GM12892 (cell line): ENCODE measurements around the gene CPNE2.

Experiments
- DNase-seq: peaks from one replicate; pipeline ENCODE4 v3.0.0; 2011; ENCODE audit not compliant: insufficient read length
- FAIRE-seq: peaks from 2 replicates; lab custom pipeline; 2011; peaks lifted over from hg19 to GRCh38; lab: Jason Lieb, UNC
- POLR2A ChIP-seq: IDR thresholded peaks from 2 replicates; pipeline ENCODE4 v1.6.1; 2011; ENCODE audit warnings: low read depth, low read length, control low read depth
- POLR2AphosphoS5 ChIP-seq: IDR thresholded peaks from 2 replicates; pipeline ENCODE4 v1.6.1; 2011; ENCODE audit warnings: low read depth, low read length, control low read depth
- TAF1 ChIP-seq: IDR thresholded peaks from 2 replicates; pipeline ENCODE4 v1.6.1; 2011; ENCODE audit warnings: low read depth, mild to moderate bottlenecking, control low read depth, low read length, borderline replicate concordance

Gene CPNE2

GRCh38 chr16:57118461-57119084, 26.2 kb downstream of the CPNE2 start:
- DNase-seq (no peak), FAIRE-seq (no peak)
- no peak for TF ChIP-seq POLR2AphosphoS5
- no peak for TF ChIP-seq POLR2A
- TF ChIP-seq TAF1: no peak

GRCh38 chr16:57123216-57123973, 31.0 kb downstream of the CPNE2 start:
- FAIRE-seq (no peak), DNase-seq (no peak)
- TF ChIP-seq POLR2AphosphoS5: no peak
- no peak for TF ChIP-seq POLR2A
- TF ChIP-seq TAF1: no peak

- TF ChIP-seq TAF1 (no peak), POLR2AphosphoS5 (no peak), POLR2A (no peak)
- no peak for DNase-seq
- FAIRE-seq: no peak
Measured at GRCh38 chr16:57123974-57124674, 31.7 kb downstream of the CPNE2 start.

GRCh38 chr16:57125376-57125775, 33.0 kb downstream of the CPNE2 start:
- FAIRE-seq (peak; percentile 53), DNase-seq (no peak)
- no peak for TF ChIP-seq POLR2A
- no peak for TF ChIP-seq TAF1
- no peak for TF ChIP-seq POLR2AphosphoS5

- FAIRE-seq (no peak), DNase-seq (no peak)
- no peak for TF ChIP-seq POLR2A
- no peak for TF ChIP-seq TAF1
- no peak for TF ChIP-seq POLR2AphosphoS5
Measured at GRCh38 chr16:57125969-57126368, 33.6 kb downstream of the CPNE2 start.

GRCh38 chr16:57126411-57126810, 34.0 kb downstream of the CPNE2 start:
- DNase-seq (no peak), FAIRE-seq (peak; percentile 57)
- no peak for TF ChIP-seq TAF1
- no peak for TF ChIP-seq POLR2A
- TF ChIP-seq POLR2AphosphoS5: no peak

- FAIRE-seq: peak; percentile 74
- DNase-seq: no peak
- TF ChIP-seq POLR2A (no peak), TAF1 (no peak), POLR2AphosphoS5 (no peak)
Measured at GRCh38 chr16:57127037-57127763, 34.8 kb downstream of the CPNE2 start.

GRCh38 chr16:57127836-57128235, 35.5 kb downstream of the CPNE2 start:
- no peak for TF ChIP-seq TAF1
- no peak for TF ChIP-seq POLR2AphosphoS5
- no peak for TF ChIP-seq POLR2A
- no peak for DNase-seq
- peak; percentile 14 for FAIRE-seq

- FAIRE-seq (peak; percentile 72), DNase-seq (no peak)
- TF ChIP-seq POLR2AphosphoS5: no peak
- no peak for TF ChIP-seq POLR2A
- no peak for TF ChIP-seq TAF1
Measured at GRCh38 chr16:57128771-57129389, 36.5 kb downstream of the CPNE2 start.

- no peak for DNase-seq
- TF ChIP-seq POLR2AphosphoS5: no peak
- FAIRE-seq: no peak
Measured at GRCh38 chr16:57130950-57131321, 38.6 kb downstream of the CPNE2 start.

GRCh38 chr16:57131351-57131970, 39.1 kb downstream of the CPNE2 start:
- FAIRE-seq: no peak

More at GRCh38 chr16:57131351-57131970, 39.1 kb downstream of the CPNE2 start:
- TF ChIP-seq TAF1 (no peak), POLR2A (no peak), POLR2AphosphoS5 (no peak)
- no peak for DNase-seq
